WI38 (cell line): Measurements from ENCODE around the gene HLA-G.

ENCODE experiments used
- H3K4me3 ChIP-seq: 2 replicates; pipeline ENCODE4 v1.5.1; 2011; ENCODE audit warnings: low read depth, mild to moderate bottlenecking, control low read depth, low read length
- CTCF ChIP-seq: IDR thresholded peaks from 2 replicates; pipeline ENCODE4 v1.5.1; 2012; ENCODE audit warnings: low read depth, mild to moderate bottlenecking, control low read depth, low read length

HLA-G gene

GRCh38 chr6:29809249-29809648 lies 18.4 kb upstream of the HLA-G start:
- H3K4me3 ChIP-seq: no peak overlapping the region
- no peak for TF ChIP-seq CTCF

GRCh38 chr6:29810371-29810770 lies 17.3 kb upstream of the HLA-G start:
- no peak for TF ChIP-seq CTCF
- H3K4me3 ChIP-seq: no peak overlapping the region

GRCh38 chr6:29811377-29811776 lies 16.2 kb upstream of the HLA-G start:
- TF ChIP-seq CTCF: no peak

GRCh38 chr6:29813066-29813465 lies 14.6 kb upstream of the HLA-G start:
- no peak for TF ChIP-seq CTCF

More at GRCh38 chr6:29811377-29811776, 16.2 kb upstream of the HLA-G start:
- no peak overlapping the region for H3K4me3 ChIP-seq

GRCh38 chr6:29813809-29814208 lies 13.8 kb upstream of the HLA-G start:
- TF ChIP-seq CTCF: no peak
- no peak overlapping the region for H3K4me3 ChIP-seq

More at GRCh38 chr6:29813066-29813465, 14.6 kb upstream of the HLA-G start:
- H3K4me3 ChIP-seq: no peak overlapping the region

- H3K4me3 ChIP-seq: no peak overlapping the region
- TF ChIP-seq CTCF: no peak
Measured at GRCh38 chr6:29814379-29815117, 13.1 kb upstream of the HLA-G start.

GRCh38 chr6:29815118-29815750 lies 12.4 kb upstream of the HLA-G start:
- no peak for TF ChIP-seq CTCF
- no peak overlapping the region for H3K4me3 ChIP-seq
